Suprapubic skin (tissue), 4 donors: Measurements from ENCODE around the gene IFNAR1. TPM values are rescaled to one million over a fixed set of nuclear protein-coding genes. Genes with fewer than 3 reads are reported as not detected.
"Not testable (repeated sequence)": the region's sequence is repeated elsewhere in the genome, so short reads cannot be mapped to it uniquely, and the experiment has no call there.

ENCODE experiments used
- DNase-seq, 2 donors: peaks; one replicate each; pipeline ENCODE4 v3.0.0-alpha.2; 2019; ENCODE audit warnings: low spot score in 2 of 2
- H3K27ac ChIP-seq: fragments of 200-600 bp; sonication (generic); one replicate; pipeline ENCODE4 v1.5.1; 2019
- H3K27me3 ChIP-seq: fragments of 200-600 bp; sonication (generic); one replicate; pipeline ENCODE4 v1.5.1; 2019
- H3K36me3 ChIP-seq: fragments of 200-600 bp; sonication (generic); one replicate; pipeline ENCODE4 v1.5.1; 2019
- H3K4me1 ChIP-seq: fragments of 200-600 bp; sonication (generic); one replicate; pipeline ENCODE4 v1.5.1; 2019
- H3K4me3 ChIP-seq: fragments of 200-600 bp; sonication (generic); one replicate; pipeline ENCODE4 v1.5.1; 2019; ENCODE audit warnings: mild to moderate bottlenecking
- H3K9me3 ChIP-seq: fragments of 200-600 bp; sonication (generic); one replicate; pipeline ENCODE4 v1.5.1; 2019
- CTCF ChIP-seq, 2 donors: fragments of 200-600 bp in 1 of 2; fragments of 450-650 bp in 1 of 2; sonication (generic) in 1 of 2; IDR thresholded peaks; one replicate each; pipeline ENCODE4 v1.5.1; 2016 to 2019; ENCODE audit warnings: antibody characterized with exemption in 2 of 2, mild to moderate bottlenecking in 1 of 2, moderate library complexity in 1 of 2
- EP300 ChIP-seq: sonication (generic); formaldehyde crosslinking; IDR thresholded peaks from one replicate; pipeline ENCODE4 v1.6.1; 2017; ENCODE audit warnings: antibody characterized with exemption
- POLR2A ChIP-seq, 2 donors: fragments of 450-650 bp; IDR thresholded peaks; one replicate each; pipeline ENCODE4 v1.6.1; 2017; ENCODE audit warnings: antibody characterized with exemption in 2 of 2, mild to moderate bottlenecking in 2 of 2, moderate library complexity in 2 of 2
- POLR2AphosphoS5 ChIP-seq, 3 donors: sonication (generic); formaldehyde crosslinking; IDR thresholded peaks; one replicate each; pipeline ENCODE4 v1.6.1; 2017; ENCODE audit warnings: antibody characterized with exemption in 3 of 3
- WGBS: methylation state at CpG from one replicate; pipeline ENCODE4 v1.1.5; 2018; 5-methylcytosine and 5-hydroxymethylcytosine counted together
- total RNA-seq, 4 donors: library from RNA; depleted of rRNA; stranded (reverse); fragments of >200 nt; gene quantifications; one replicate each; pipeline ENCODE4 v1.1.0, GENCODE V29; 2016

IFNAR1 gene
- total RNA-seq, 4 donors from 2014 or later = 15.9 to 37.3 (median 22.6) TPM

GRCh38 chr21:33380483-33380998 lies 55.8 kb downstream of the IFNAR1 start:
- no peak overlapping the region for H3K4me3 ChIP-seq
- H3K36me3 ChIP-seq = no peaks in the 10 kb centered on the region
- H3K27ac ChIP-seq = peak overlapping the region; percentile 95
- no peak for TF ChIP-seq CTCF (IDR thresholded peaks at IDR 0.05)
- peak in 2 of 3 donors; percentile 61 to 82 for TF ChIP-seq POLR2AphosphoS5 (IDR thresholded peaks at IDR 0.05)
- no peaks in the 10 kb centered on the region for H3K9me3 ChIP-seq
- no peaks in the 10 kb centered on the region for H3K27me3 ChIP-seq
- 11% methylated on average over 11 of the region's 11 CpGs for WGBS
- DNase-seq = peak; percentile 93 to 96
- peaks cover 57% of the 10 kb centered on the region for H3K4me1 ChIP-seq

GRCh38 chr21:33381381-33381780 lies 56.6 kb downstream of the IFNAR1 start:
- H3K27me3 ChIP-seq, H3K36me3 ChIP-seq, DNase-seq, H3K4me3 ChIP-seq, H3K9me3 ChIP-seq: not testable (repeated sequence)
- H3K4me1 ChIP-seq = peaks cover 57% of the 10 kb centered on the region
- WGBS = 92% methylated on average over 6 of the region's 6 CpGs
- H3K27ac ChIP-seq = peak overlapping the region; percentile 45

GRCh38 chr21:33383056-33383888 lies 58.5 kb downstream of the IFNAR1 start:
- H3K36me3 ChIP-seq = no peaks in the 10 kb centered on the region
- H3K27me3 ChIP-seq = no peaks in the 10 kb centered on the region
- no peak for TF ChIP-seq EP300
- peak in 2 of 3 donors; percentile 43 to 56 for TF ChIP-seq POLR2AphosphoS5 (IDR thresholded peaks at IDR 0.05)
- peak overlapping the region; percentile 83 for H3K27ac ChIP-seq
- H3K4me3 ChIP-seq = peak overlapping the region; percentile 32
- WGBS = 10% methylated on average over 17 of the region's 20 CpGs
- DNase-seq = peak in 1 of 2 donors; percentile 79
- no peaks in the 10 kb centered on the region for H3K9me3 ChIP-seq
- peaks cover 57% of the 10 kb centered on the region for H3K4me1 ChIP-seq

- H3K9me3 ChIP-seq = no peaks in the 10 kb centered on the region
- 88% methylated on average over 17 of the region's 17 CpGs for WGBS
- no peaks in the 10 kb centered on the region for H3K36me3 ChIP-seq
- no peak overlapping the region for H3K4me3 ChIP-seq
- H3K27ac ChIP-seq = no peak overlapping the region
- peaks cover 42% of the 10 kb centered on the region for H3K4me1 ChIP-seq
- DNase-seq = no peak
- no peaks in the 10 kb centered on the region for H3K27me3 ChIP-seq
- TF ChIP-seq POLR2A (IDR thresholded peaks at IDR 0.05) (no peak), CTCF (IDR thresholded peaks at IDR 0.05) (no peak), EP300 (no peak)
Measured at GRCh38 chr21:33384841-33385331, 60.1 kb downstream of the IFNAR1 start.

- Histone ChIP-seq H3K27me3 (no peaks in the 10 kb centered on the region), H3K9me3 (no peaks in the 10 kb centered on the region), H3K4me3 (no peak overlapping the region), H3K4me1 (peaks cover 28% of the 10 kb centered on the region), H3K27ac (no peak overlapping the region), H3K36me3 (no peaks in the 10 kb centered on the region)
- TF ChIP-seq CTCF (IDR thresholded peaks at IDR 0.05) = no peak
- no peak for TF ChIP-seq POLR2AphosphoS5 (IDR thresholded peaks at IDR 0.05)
- TF ChIP-seq EP300 = no peak
- TF ChIP-seq POLR2A (IDR thresholded peaks at IDR 0.05) = no peak
- 86% methylated on average over 6 of the region's 6 CpGs for WGBS
- DNase-seq = no peak
Measured at GRCh38 chr21:33386222-33386784, 61.5 kb downstream of the IFNAR1 start.

GRCh38 chr21:33387294-33387693 lies 62.5 kb downstream of the IFNAR1 start:
- WGBS = 97% methylated on average over 6 of the region's 6 CpGs
- Histone ChIP-seq H3K36me3 (no peaks in the 10 kb centered on the region), H3K9me3 (no peaks in the 10 kb centered on the region), H3K27ac (no peak overlapping the region), H3K4me1 (peaks cover 18% of the 10 kb centered on the region), H3K27me3 (no peaks in the 10 kb centered on the region), H3K4me3 (no peak overlapping the region)
- no peak for DNase-seq
- TF ChIP-seq CTCF (IDR thresholded peaks at IDR 0.05) (no peak), EP300 (no peak), POLR2AphosphoS5 (IDR thresholded peaks at IDR 0.05) (no peak), POLR2A (IDR thresholded peaks at IDR 0.05) (no peak)
